Esophagus squamous epithelium (tissue), 4 donors: ENCODE results near the gene TMEM44.

Experiments
- CTCF ChIP-seq, 6 experiments: fragments of 450-650 bp in 4 of 6; fragments of 200-600 bp in 2 of 6; sonication (generic) in 2 of 6; IDR thresholded peaks; one replicate each; pipeline ENCODE4 v1.5.1; 2016 to 2019; ENCODE audit warnings: antibody characterized with exemption in 6 of 6, mild to moderate bottlenecking in 4 of 6, moderate library complexity in 4 of 6
- POLR2A ChIP-seq, 4 donors: fragments of 450-650 bp; IDR thresholded peaks; one replicate each; pipeline ENCODE4 v1.6.1; 2017; ENCODE audit warnings: antibody characterized with exemption in 4 of 4, mild to moderate bottlenecking in 4 of 4, moderate library complexity in 3 of 4

DNA sequence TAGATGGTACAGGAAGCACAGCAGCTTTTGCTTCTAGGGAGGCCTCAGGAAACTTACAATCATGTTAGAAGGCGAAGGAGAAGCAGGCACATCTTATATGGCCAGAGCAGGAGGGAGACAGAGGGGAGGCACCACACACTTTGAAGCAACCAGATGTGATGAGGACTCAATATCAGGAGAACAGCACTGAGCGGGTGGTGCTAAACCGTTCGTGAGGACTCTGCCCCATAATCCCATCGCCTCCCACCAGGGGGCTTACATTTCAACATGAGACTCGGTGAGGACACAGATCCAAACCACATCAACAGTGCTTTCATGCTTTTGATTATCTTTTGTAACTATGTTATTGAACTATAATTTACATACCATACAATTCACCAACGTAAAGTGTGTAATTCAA lies 7.6 kb upstream of the TMEM44 start:
- no peak for TF ChIP-seq CTCF (IDR thresholded peaks at IDR 0.05)
- TF ChIP-seq POLR2A (IDR thresholded peaks at IDR 0.05): no peak
